Thoracic aorta (tissue), 2 donors: Measurements from ENCODE around the gene OR5A1. TPM values are rescaled to one million over a fixed set of nuclear protein-coding genes. Genes with fewer than 3 reads are reported as not detected.

Experiments
- ATAC-seq: fragments of 150-250 bp; one replicate; pipeline ENCODE4 v1.8.0; 2017; ENCODE audit warnings: low read depth; ENCODE audit not compliant: insufficient number of reproducible peaks, low FRiP score
- DNase-seq: peaks from one replicate; pipeline ENCODE4 v3.0.0-alpha.2; 2020; ENCODE audit warnings: low spot score
- H3K27ac ChIP-seq, 2 donors: fragments of 200-600 bp; sonication (generic); 1 replicate in 1 of 2; 2 replicates in 1 of 2; pipeline ENCODE4 v1.5.1; 2016; ENCODE audit warnings: mild to moderate bottlenecking in 2 of 2, moderate library complexity in 2 of 2
- H3K27me3 ChIP-seq: fragments of 200-600 bp; sonication (generic); replicated peaks from 2 replicates; pipeline ENCODE4 v1.6.0; 2016; ENCODE audit warnings: mild to moderate bottlenecking; ENCODE audit not compliant: insufficient read depth
- H3K36me3 ChIP-seq: fragments of 200-600 bp; sonication (generic); one replicate; pipeline ENCODE4 v1.5.1; 2016
- H3K4me1 ChIP-seq, 2 donors: fragments of 200-600 bp; sonication (generic); 1 replicate in 1 of 2; 2 replicates in 1 of 2; pipeline versions ENCODE4 v1.5.1 to v1.6.0; 2016; ENCODE audit warnings: low read depth in 2 of 2, mild to moderate bottlenecking in 1 of 2; ENCODE audit not compliant: control insufficient read depth in 1 of 2
- H3K4me3 ChIP-seq: fragments of 200-600 bp; sonication (generic); 2 replicates; pipeline ENCODE4 v1.5.1; 2016; ENCODE audit warnings: mild to moderate bottlenecking
- H3K9me3 ChIP-seq: fragments of 200-600 bp; sonication (generic); 2 replicates; pipeline ENCODE4 v1.5.1; 2016
- total RNA-seq, 2 donors: library from RNA; depleted of rRNA; stranded (reverse); fragments of >200 nt; gene quantifications; one replicate each; pipeline versions ENCODE4 v1.1.0 to v1.2.3, GENCODE V29; 2016
- TF ChIP-seq, protein P1 (sequence below): fragments of 200-600 bp; sonication (generic); IDR thresholded peaks from one replicate; pipeline ENCODE4 v1.5.1; 2019; ENCODE audit warnings: antibody characterized with exemption

Gene OR5A1
- not detected for total RNA-seq

DNA sequence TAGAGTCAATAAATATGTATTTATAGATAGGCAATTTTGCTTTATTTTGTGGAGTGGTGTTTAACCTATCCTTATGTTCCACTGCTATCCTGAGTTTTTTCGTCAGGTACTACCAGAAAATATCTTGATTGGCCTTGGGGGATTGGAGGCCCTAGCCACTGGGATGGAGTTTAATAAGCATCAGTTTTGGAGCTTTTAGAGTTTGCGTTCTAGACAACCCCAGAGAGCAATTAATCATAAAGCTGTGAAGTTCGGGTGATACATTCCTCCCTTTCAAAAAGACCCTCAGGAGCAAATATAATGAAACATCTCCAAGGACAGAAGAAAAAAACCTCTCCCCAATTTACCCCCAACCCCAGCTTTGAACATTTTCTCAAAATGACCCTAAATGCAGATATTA is at the start of gene OR5A1:
OR5A1 (plus strand) TSS at position 301 of the 400 bp plus-strand sequence. CDS start 6,700 bp downstream, outside the sequence.
- Histone ChIP-seq H3K27me3 (no peaks in the 10 kb centered on the region), H3K4me3 (no peak within 1 kb of the TSS), H3K27ac (no peak within 1 kb of the TSS), H3K4me1 (no peaks in the 10 kb centered on the region), H3K9me3 (no peaks in the 10 kb centered on the region), H3K36me3 (no peaks in the 10 kb centered on the region)
- ATAC-seq (no peak), DNase-seq (no peak)
- TF ChIP-seq, protein P1, sequence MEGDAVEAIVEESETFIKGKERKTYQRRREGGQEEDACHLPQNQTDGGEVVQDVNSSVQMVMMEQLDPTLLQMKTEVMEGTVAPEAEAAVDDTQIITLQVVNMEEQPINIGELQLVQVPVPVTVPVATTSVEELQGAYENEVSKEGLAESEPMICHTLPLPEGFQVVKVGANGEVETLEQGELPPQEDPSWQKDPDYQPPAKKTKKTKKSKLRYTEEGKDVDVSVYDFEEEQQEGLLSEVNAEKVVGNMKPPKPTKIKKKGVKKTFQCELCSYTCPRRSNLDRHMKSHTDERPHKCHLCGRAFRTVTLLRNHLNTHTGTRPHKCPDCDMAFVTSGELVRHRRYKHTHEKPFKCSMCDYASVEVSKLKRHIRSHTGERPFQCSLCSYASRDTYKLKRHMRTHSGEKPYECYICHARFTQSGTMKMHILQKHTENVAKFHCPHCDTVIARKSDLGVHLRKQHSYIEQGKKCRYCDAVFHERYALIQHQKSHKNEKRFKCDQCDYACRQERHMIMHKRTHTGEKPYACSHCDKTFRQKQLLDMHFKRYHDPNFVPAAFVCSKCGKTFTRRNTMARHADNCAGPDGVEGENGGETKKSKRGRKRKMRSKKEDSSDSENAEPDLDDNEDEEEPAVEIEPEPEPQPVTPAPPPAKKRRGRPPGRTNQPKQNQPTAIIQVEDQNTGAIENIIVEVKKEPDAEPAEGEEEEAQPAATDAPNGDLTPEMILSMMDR: no peak

DNA sequence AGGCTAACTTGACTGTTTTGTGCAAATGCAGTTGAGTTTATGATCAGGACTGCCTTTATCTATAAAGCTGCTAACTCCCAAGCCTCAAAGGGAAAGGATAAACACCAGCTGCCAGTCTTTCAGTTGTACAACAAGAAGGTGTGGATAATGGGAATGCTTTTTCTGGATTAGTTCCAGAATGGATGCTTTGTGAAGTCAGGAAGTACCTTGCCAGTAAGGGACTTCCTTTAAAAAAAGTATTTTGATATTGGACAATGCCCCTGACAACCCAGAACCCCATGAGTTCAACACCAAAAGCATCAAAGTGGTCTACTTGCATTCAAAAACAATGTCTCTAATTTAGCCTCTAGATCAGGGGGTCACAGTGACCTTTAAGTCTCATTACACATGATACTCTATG is 42.1 kb upstream of the OR5A1 start:
- ATAC-seq (no peak), DNase-seq (no peak)
- Histone ChIP-seq H3K4me1 (no peaks in the 10 kb centered on the region), H3K27me3 (no peaks in the 10 kb centered on the region), H3K27ac (no peak overlapping the region), H3K36me3 (no peaks in the 10 kb centered on the region), H3K9me3 (no peaks in the 10 kb centered on the region), H3K4me3 (no peak overlapping the region)
- TF ChIP-seq, protein P1: no peak

DNA sequence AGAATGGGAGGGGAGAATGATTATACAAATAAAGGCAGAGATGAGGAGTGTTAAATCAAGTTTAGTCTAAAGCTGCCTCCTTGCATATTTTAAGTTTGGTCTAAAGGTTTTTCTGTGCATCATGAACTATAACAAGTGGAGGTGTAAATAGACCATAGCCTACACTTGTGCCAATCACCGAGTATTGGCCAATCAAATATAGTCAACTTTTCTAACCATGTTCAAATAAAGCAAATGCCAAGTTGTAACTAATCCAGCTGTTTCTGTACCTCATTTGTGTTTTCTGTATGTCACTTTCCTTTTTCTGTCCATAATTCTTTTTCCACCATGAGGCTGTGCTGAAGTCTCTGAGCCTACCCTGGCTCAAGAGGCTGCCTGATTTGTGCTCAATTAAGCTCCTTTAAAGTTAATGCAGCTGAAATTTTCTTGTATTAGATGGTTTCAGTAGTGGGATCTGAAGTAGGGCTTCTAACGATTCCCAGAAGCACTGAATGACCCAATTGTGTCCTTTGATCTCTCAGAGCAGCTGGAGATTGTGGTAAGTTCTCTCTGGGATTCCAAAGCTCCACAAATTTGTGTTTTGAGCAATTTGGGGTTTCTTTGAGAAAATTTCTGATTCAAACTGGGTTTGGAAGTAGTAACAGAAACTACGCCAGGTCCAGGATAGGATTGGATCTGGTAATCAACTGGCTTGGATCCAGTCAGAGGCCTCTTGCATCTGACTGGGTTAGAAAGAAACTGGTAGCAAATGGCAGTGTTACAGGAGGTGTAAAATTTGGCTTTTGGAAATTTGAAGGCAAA is 35.6 kb upstream of the OR5A1 start:
- H3K27me3 ChIP-seq: no peaks in the 10 kb centered on the region
- no peak overlapping the region for H3K27ac ChIP-seq
- no peaks in the 10 kb centered on the region for H3K36me3 ChIP-seq
- H3K4me1 ChIP-seq: no peaks in the 10 kb centered on the region
- ATAC-seq: no peak
- H3K4me3 ChIP-seq: no peak overlapping the region
- TF ChIP-seq, protein P1: no peak
- DNase-seq: no peak
- no peaks in the 10 kb centered on the region for H3K9me3 ChIP-seq

DNA sequence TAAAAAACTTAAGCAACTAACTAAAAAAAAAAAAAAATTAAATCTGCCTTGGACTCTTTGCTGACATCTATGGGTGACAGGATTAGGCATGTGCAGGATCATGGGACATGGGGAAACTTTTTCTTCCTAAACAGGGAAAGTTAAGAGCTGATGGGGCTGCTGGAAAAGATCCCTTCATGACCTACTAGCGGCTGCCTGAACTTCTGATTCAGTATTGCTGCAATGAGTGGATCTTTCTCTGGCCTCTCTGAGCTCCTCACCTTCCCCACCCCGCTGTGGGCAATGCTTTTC is 35.1 kb upstream of the OR5A1 start:
- Histone ChIP-seq H3K4me3 (no peak overlapping the region), H3K4me1 (no peaks in the 10 kb centered on the region), H3K27ac (no peak overlapping the region), H3K36me3 (no peaks in the 10 kb centered on the region), H3K9me3 (no peaks in the 10 kb centered on the region), H3K27me3 (no peaks in the 10 kb centered on the region)
- ATAC-seq (no peak), DNase-seq (no peak)
- TF ChIP-seq, protein P1: no peak

DNA sequence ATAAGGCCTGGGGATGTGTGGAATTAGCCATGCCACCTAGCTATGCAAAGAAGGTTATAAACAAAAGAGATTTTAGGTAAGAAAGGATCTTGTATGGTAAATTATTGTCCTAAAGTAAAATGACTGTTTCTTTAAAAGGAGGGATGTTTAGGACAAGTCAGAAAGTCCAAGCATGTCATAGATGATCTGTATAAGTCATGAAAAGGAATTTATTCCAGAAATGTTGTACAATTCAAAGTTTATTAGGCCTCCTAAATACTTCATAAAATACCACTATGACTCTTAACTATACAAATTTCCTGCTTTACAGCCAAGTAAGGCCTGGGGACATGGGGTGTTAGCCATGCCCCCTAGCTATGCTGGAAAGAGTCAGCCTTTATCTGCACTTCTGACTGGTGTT is 32.7 kb upstream of the OR5A1 start:
- DNase-seq (no peak), ATAC-seq (no peak)
- H3K9me3 ChIP-seq: no peaks in the 10 kb centered on the region
- no peaks in the 10 kb centered on the region for H3K4me1 ChIP-seq
- H3K4me3 ChIP-seq: no peak overlapping the region
- TF ChIP-seq, protein P1: no peak
- H3K27me3 ChIP-seq: no peaks in the 10 kb centered on the region
- H3K36me3 ChIP-seq: no peaks in the 10 kb centered on the region
- H3K27ac ChIP-seq: no peak overlapping the region
